HG03103 (cell line): ENCODE results near the gene SMTN.
A peak's percentile ranks its signal among the peaks of the same experiment; 100 is the strongest.
"Not testable (repeated sequence)": the region's sequence is repeated elsewhere in the genome, so short reads cannot be mapped to it uniquely, and the experiment has no call there.

ENCODE experiments used
- ATAC-seq: cut with Tn5 transposase; IDR thresholded peaks from one replicate; pipeline ENCODE4 v1.9.1; 2021; ENCODE audit warnings: low read depth; ENCODE audit not compliant: unreplicated experiment

SMTN gene

DNA sequence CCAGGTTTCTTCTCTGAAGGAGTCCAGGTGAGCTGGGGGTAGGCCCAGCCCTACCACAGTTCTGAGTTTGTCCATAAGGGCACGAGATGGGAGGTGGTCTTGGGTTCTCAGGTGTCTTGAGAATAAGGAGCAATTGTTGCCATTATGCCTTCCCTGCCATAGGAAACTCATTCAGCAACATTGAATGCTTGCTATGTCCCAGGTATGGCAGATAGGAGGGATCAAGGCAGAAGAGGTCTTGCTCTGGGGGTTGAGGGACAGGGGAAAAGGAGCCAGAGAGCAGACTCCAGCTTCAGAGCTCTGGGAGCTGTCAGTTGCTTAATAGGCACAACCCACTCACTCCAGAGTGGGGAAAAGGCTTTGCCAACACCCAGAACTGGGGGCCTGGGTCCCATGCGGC lies 22.0 kb downstream of the SMTN start:
- no peak for ATAC-seq

DNA sequence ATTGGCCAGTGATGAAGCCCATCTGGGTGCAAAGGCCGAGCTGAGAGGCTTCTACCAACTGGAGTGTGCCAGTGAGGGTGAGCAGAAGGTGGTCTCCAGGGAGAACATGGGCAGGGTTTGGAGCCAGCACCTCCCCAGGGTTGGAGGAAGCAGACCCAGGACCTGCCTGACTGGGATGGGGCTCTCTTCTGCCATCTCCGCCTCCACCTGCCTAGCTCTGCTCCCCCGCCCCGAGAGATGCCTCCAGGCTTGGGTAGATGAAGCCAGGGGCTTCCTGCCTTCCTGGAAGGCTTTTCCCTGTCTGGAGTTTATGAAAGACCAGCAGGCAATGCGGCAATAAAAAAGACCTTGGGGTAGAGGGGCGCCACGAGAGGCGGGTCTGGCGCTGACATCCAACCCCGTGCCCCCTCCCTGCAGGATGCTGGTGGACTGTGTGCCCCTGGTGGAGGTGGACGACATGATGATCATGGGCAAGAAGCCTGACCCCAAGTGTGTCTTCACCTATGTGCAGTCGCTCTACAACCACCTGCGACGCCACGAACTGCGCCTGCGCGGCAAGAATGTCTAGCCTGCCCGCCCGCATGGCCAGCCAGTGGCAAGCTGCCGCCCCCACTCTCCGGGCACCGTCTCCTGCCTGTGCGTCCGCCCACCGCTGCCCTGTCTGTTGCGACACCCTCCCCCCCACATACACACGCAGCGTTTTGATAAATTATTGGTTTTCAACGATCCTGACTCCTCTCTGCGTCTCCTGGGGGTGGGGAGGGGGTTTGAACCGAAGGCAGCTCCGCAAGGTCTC lies 23.0 kb downstream of the SMTN start:
- ATAC-seq = no peak

DNA sequence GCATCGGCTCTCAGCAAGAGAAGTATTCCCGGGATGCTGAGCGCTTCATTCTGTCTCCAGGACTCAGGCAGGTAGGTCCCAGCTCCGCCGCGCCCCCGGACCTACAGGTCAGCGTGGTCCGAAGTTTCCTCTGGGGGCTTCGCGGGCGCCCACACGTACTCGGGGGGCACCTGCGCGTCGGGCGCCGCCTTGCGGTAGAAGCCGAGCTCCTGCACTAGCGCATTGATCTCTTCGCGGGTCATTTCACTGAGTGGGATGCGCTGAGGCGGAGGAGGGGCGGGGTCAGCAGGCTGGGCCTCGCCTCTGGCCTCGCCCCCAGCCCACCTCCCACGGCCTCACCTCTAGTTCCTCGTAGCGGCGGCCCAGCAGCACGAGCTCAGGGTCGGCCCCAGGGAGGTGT lies 23.8 kb downstream of the SMTN start:
- ATAC-seq = no peak

DNA sequence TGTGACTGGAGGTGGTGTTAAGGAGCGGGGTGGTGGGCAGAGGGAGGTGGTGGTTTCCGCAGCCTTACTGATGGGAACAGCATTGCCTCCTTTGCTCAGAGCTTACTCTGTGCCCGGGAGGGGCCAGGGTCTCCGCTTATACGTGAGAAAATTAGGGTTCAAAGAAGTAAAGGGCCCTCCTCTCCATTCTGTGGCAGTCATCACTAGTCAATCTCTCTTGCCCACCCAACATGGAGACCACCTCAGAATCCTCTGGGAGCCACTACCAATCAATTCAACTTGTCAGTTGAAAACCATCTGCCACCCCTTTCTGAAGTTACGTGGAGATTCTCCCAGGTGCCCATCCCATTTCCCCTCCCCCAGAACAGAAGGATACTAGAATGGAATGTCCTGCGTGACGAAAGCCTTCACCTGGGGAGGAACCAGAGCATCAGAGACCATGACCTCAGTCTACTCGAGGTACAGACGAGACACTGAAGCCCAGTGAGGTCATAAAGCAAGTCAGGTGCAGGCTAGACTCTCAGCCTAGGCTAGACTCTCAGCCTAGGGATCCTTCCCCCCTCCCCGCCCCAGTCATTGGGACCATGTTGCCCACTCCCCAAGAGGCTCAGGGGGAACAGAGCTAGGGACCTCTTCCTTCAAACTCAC lies 24.3 kb downstream of the SMTN start:
- ATAC-seq = no peak

DNA sequence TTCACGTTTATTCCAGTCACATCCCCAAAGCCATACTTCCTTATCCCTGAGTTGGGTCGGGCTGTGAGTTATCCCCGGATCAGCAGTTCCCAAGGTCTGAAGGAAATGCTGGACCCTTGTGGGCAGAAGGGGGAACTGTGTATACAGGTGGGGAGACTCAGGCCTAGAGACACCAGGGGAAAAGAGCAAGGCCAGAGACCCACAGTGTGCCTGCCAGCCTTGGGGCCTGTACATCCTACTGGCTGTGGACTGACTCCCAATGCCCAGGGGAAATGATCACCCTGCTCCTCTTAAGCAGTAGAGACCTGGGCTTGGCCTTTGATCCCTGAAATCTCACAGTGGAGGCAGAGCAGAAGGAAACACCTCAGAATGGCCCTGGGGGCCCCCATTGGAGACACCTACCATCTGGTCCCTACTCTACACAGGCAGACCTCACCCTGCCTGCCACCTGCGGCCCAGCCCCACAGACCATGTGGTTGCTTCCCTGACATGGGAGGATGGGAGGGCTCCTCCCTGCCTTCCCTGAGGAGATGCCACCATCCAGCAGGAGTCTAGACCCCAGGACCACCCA lies 25.0 kb downstream of the SMTN start:
- ATAC-seq = no peak

DNA sequence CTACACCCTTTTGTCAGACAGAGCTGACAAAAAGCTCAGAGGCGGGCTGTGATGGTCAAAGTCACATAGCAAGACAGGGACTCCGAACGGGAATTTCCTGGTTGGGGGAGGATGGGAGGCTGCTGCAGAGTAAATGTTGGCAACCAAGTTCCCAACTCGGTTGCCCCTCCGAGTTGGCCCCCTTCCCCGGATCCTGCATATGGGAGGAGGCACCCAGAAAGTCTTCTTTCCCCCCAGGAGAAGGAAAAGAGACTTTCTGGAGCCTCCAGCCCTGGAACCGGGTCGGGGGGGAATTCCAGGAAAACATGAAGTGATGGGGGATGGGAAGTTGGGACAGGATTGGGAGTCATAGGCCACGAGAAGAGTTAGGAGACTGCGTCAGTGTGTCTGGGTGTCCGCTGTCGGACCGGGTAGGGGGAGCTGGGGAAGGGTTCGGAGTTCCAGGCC lies 25.6 kb downstream of the SMTN start:
- ATAC-seq = no peak

DNA sequence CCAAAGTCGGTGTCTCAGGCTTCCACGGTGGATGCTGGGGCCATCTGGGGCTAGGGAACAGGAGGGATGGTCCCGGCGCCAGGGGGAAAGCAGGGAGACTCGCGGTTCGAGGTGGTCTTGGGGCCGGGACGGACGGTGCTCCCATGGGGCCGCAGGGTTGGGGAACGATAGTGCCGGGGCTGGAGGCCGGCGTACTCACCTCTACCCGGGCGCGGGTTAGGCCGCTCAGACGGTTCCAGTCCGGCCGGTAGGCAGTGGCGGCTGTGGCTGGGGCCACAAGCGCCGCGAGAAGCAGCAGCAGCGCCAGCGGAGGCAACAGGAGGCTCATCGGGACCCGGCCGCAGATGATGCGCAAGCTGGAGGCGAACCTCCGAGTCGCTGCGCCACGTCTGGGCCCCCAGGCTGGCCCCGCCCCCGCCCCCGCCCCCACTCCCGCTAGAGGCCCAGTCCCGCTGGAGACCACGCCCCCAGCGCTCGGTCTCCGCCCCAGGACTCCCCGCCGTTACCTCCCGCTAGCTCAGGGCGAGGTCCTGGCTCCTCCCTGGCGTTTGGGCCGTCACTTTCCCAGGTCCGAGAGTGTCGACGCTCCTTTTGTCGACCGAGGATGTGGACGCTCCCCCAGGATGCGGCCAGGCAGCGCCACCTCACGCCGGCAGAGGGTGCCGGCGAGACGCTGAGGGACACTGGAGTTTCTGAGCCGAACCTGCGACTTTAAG lies 26.2 kb downstream of the SMTN start, which contains the start of gene SELENOM:
Gene SELENOM (minus strand): TSS at position 391 of the 716 bp plus-strand sequence. CDS start 63 bp downstream, at position 328.
- peak; percentile 68 for ATAC-seq

DNA sequence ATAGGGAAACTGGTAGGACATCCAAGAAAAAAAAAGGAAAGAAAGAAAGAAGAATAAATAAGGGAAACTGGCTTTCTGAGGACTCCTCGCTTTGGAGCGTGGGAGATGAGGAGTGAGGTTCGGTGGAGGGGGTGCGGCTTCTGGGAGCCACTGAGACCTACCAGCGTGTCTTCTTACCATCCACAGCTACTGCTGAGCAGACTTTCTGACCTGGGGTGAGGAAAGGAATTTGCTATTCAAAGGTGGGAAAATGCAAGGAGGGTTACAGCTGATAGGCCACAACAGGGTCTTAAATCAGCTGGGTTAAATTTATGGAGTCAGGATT lies 26.7 kb downstream of the SMTN start:
- no peak for ATAC-seq

DNA sequence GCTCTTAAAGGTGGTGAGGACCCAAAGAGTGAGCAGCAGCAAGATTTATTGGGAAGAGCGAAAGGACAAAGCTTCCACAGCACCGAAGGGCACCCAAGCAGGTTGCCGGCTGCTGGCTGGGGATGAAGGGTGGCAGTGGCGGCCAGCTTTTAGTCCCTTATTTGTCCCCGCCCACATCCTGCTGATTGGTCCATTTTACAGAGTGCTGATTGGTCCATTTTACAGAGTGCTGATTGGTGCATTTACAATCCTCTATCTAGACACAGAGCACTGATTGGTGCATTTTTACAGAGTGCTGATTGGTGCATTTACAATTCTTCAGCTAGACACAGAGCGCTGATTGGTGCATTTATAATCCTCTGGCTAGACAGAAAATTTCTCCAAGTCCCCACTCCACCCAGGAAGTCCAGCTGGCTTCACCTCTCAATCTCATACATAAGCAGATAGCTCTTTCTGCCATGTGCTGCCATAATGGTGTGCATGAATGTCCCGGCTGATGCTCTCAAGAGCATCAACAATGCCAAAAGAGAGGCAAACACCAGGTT lies 31.5 kb downstream of the SMTN start:
- ATAC-seq = not testable (repeated sequence)

DNA sequence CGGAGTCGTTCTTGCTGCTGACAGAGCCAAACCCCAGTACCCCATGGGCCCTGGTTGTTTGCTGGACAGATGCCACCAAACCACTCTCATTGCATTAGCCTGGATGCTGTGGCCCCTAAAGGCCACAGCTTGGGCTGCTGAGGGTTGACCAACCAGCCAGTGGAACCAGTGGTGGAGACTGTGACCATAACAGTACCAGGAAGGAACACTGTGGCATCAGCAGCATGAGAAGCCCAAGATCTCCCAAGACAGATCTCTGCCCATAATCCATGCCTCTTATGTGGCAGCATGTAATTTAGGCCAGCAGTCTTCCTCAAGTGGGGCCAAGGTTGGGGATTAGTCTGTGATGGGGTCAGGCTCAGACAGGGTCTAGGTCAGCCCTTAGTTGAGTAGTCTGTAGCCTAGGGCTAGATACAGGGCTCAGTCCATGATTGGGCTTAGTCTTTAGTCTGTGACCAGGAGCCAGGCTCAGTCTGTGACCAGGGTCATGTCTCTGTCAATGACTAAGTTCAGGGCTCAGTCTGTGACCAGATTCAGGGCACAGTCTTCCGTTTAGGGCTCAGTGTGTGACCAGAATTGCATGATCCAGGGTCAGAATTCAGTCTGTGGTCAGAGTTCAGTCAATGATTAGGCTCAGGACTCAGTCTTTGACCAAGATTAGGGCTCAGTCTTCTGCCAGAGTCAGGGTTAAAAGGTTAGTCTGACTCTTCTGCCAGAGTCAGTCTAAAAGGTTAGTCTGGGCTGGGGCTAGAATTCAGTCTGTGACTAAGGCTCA lies 37.1 kb downstream of the SMTN start:
- ATAC-seq = no peak

DNA sequence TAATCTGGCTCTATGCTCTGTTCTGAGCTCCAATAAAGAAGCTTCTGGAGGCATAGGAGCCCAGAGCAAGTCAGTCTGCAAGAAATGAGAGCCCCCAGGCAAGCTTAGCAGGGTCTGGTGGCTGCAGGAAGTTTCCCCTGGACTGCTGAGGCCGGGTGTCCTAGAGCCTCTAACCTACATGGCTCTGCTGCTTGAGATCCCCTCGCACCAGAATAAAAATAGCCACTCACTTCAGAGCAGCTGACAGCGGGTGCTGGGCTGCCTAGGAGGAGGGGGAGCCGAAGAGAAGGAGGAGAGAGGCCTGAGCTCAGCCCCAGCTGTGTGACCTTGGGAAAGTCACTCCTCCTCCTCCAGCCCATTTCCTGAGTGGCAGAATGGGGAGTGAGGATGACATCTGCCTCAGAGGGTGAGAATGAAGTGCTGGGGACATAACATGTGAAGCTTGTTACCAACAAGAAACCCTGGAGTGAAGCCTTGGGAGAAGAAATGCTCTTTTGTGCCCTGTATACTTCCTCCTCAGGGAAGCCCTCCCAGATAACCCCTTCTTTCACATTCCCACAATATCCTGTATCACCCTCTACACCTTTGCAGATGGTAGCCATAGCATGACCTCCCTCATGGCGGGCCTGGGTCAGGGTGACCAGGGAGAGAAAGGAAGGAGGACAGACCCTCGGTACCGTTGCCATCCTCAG lies 38.1 kb downstream of the SMTN start:
- ATAC-seq = no peak

DNA sequence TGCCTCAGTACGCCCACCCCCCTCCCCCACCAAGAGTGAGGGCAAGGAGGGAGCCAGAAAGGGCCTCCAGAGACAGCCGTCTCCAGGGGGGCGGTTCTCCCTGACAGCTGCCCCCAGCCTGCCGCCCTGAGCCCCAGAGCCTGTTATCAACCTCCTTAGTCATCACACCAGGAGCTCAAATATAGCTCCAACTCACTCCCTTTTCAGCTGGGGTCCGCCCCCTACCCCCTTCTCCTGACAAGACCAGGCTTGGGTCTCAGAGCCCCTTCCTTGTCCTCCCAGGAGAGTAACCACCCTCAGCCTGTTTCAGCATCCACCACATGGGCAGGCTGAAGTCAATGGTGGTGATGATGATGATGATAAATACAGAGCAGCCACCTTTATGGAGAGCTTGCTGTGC lies 39.1 kb downstream of the SMTN start:
- no peak for ATAC-seq

DNA sequence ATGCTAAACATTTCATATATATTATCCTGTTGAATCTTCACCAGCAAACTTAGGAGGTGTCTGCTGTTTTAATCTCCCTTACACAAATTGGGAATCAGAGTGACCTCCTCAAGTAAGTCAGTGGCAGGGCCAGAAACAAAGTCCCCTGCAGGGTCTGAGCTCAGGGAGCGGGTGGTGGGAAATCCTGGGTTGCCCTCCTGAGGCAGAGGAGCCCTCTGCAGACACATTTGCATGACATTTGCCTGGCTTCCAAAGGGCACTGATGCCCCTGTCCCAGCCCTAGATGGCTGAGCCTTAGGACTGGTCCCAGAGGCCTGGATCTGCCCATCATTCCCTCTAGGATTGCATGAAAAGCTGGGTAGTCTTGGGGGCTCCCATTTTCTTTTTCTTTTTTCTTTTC lies 39.5 kb downstream of the SMTN start:
- ATAC-seq = no peak

DNA sequence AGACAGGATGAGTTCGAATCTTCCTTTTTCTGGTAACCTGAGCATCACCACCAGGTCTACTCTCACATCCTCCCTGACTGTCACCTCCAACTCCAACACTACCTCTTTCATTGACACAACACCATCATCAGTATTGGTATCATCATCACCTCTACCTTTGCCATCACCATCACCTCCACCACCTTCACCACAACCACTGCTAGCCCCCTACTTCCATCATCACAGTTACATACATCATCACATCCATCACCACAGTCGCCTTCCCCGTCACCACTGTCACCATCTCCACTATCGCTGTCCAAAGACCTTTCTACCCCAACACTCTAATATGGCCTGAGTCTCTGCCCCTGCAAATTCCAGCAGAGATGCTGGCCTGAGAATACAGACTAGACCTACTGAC lies 40.3 kb downstream of the SMTN start:
- ATAC-seq = no peak

DNA sequence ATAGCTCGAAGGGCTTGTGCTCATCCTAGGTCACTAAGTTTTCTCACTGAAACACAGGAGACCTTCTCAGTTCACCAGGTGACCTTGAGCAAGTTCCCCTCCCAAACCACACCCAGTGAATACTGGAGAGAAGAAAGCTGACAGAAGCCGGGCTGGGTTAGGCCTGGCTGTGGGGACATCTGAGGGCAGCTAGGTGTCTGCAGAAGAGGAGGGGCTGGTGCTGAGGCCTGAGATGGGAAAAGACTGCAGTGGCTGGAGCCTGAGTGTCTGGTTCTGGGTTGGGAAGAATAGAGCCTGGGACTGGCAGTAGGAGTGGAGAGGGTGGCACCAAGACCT lies 41.0 kb downstream of the SMTN start:
- no peak for ATAC-seq

DNA sequence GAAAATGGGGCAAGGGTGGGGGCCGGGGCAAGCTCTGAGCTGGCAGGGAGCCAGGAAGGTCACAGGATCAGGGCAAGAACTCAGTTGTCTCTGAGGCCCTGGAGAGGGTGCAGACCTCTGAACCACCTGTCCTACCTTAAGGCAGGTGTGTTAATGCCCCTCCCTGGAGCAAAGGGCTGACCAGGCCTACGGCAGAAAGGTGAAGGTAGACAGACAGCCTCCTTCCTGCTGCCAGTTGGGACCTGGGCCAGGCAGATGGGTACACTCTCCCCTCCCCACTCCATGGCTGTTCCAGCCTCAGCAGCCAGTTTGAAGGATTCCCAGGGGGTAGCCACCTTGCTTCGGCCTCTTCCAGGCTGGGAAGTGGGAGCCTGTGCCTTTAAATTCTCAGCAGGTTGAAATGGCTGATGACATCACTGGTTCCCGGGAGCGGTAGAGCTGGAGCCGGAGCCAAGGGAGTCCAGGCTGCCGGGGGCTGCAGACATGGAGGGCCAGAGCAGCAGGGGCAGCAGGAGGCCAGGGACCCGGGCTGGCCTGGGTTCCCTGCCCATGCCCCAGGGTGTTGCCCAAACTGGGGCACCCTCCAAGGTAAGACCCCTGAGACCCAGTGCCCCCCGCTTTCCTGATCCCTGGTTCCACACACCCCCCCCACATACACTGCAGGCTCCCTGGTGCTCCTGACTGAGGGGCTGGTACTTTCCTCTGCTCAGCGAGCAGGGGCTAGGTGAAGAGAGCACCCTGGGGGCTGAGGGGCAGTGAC lies 41.6 kb downstream of the SMTN start, which contains the start of gene INPP5J:
Gene INPP5J (plus strand): TSS at position 435 of the 760 bp plus-strand sequence. CDS start 49 bp downstream, at position 484.
- ATAC-seq = no peak

DNA sequence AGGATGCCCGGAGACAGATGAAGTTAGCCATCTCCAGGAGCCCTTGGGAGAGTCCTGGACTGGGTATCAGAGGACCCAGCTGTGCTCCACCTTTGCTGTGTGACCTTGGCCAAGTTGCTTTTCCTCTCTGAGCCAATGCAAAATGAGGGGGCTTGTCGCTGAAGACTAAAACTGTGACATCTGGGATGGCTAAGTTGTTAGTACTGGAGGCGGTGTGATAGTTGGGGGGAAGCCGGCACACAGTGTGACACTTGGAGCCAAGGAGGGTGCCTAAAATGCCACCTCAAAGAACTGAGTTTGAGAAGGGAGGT lies 42.1 kb downstream of the SMTN start:
- ATAC-seq = no peak

DNA sequence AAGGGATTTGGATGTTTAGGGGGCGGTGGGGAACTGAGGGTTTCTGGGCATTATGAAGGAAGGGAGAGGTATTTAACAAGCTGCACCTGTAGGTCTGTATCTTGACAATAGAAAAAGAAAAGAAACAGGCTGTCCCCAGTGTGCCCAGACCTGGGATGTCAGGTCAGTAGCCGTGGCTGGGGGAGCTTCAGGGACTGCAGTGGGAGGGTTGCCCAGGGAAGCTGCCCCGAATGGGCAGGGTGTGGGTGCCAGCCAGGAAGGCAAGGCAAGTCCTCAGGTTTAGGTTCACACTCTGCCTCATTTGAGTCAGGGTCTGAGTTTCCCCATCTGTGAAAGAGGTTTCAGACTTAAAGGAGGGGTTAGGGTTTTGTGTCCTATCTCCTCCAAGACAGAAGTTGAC lies 43.2 kb downstream of the SMTN start:
- ATAC-seq = no peak

DNA sequence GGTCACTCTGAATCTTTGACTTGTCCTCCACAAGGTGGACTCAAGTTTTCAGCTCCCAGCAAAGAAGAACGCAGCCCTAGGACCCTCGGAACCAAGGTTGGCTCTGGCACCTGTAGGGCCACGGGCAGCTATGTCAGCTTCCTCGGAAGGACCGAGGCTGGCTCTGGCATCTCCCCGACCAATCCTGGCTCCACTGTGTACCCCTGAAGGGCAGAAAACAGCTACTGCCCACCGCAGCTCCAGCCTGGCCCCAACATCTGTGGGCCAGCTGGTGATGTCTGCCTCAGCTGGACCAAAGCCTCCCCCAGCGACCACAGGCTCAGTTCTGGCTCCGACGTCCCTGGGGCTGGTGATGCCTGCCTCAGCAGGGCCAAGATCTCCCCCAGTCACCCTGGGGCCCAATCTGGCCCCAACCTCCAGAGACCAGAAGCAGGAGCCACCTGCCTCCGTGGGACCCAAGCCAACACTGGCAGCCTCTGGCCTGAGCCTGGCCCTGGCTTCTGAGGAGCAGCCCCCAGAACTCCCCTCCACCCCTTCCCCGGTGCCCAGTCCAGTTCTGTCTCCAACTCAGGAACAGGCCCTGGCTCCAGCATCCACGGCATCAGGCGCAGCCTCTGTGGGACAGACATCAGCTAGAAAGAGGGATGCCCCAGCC lies 43.8 kb downstream of the SMTN start:
- no peak for ATAC-seq
